GM12865 (cell line): ENCODE data around the gene DUS2.
A peak's percentile ranks its signal among the peaks of the same experiment; 100 is the strongest.

ENCODE experiments used
- DNase-seq: peaks from one replicate; pipeline ENCODE4 v3.0.0; 2010; ENCODE audit warnings: low read depth
- H3K4me3 ChIP-seq: 2 replicates; pipeline ENCODE4 v1.5.1; 2011; ENCODE audit warnings: mild to moderate bottlenecking, low read depth, low read length, control low read depth
- CTCF ChIP-seq: IDR thresholded peaks from 2 replicates; pipeline ENCODE4 v1.5.1; 2011; ENCODE audit warnings: low read length, control low read depth, low read depth, inconsistent platforms; ENCODE audit not compliant: insufficient read depth; ENCODE audit errors: missing control alignments

Gene DUS2

GRCh38 chr16:68077866-68078700, 55.0 kb downstream of the DUS2 start:
- DNase-seq: no peak
- no peak overlapping the region for H3K4me3 ChIP-seq
- TF ChIP-seq CTCF: no peak

DNA sequence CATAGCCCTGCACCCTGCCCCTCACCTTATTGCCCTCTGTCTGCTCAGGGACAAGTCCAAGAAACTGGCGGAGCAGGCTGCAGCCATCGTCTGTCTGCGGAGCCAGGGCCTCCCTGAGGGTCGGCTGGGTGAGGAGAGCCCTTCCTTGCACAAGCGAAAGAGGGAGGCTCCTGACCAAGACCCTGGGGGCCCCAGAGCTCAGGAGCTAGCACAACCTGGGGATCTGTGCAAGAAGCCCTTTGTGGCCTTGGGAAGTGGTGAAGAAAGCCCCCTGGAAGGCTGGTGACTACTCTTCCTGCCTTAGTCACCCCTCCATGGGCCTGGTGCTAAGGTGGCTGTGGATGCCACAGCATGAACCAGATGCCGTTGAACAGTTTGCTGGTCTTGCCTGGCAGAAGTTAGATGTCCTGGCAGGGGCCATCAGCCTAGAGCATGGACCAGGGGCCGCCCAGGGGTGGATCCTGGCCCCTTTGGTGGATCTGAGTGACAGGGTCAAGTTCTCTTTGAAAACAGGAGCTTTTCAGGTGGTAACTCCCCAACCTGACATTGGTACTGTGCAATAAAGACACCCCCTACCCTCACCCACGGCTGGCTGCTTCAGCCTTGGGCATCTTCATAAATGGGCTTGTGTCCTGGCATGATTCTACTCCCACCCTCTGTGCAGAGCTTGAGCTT, 55.8 kb downstream of the DUS2 start:
- H3K4me3 ChIP-seq: no peak overlapping the region
- TF ChIP-seq CTCF: no peak
- no peak for DNase-seq

DNA sequence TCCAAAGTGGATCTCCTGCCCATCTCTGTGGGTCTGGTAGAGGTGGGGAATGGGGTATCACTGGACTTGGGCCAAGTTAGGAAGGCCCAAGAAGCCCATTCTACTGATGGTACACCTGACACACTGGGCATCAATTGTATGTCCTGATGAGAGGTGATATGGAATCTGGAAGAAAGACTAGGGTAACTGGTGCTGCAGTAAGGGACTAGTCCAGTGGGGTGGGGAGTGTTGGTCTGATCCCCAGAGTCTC, 56.2 kb downstream of the DUS2 start:
- no peak overlapping the region for H3K4me3 ChIP-seq
- no peak for DNase-seq
- no peak for TF ChIP-seq CTCF

- no peak for TF ChIP-seq CTCF
- peak; percentile 47 for DNase-seq
- H3K4me3 ChIP-seq: no peak overlapping the region
These were observed 56.7 kb downstream of the DUS2 start for GRCh38 chr16:68079626-68080344.

- H3K4me3 ChIP-seq: no peak overlapping the region
- DNase-seq: no peak
- no peak for TF ChIP-seq CTCF
These were observed 59.0 kb downstream of the DUS2 start for GRCh38 chr16:68081861-68082628.

GRCh38 chr16:68082629-68083238, 59.6 kb downstream of the DUS2 start:
- no peak overlapping the region for H3K4me3 ChIP-seq
- no peak for DNase-seq
- TF ChIP-seq CTCF: no peak
